HK-2 (cell line): ENCODE data around the gene TMEM219.

Experiments
- DNase-seq: peaks from one replicate; pipeline ENCODE4 v3.0.0-alpha.2; 2018; ENCODE audit not compliant: unreplicated experiment

The TMEM219 gene

GRCh38 chr16:29995324-29995910, 33.5 kb downstream of the TMEM219 start, which contains the start of gene HIRIP3:
HIRIP3 (minus strand) TSS chr16:29995617; CDS start chr16:29995605, 12 bp downstream.
- peak; percentile 78 for DNase-seq

- DNase-seq: peak; percentile 94
These were observed 34.3 kb downstream of the TMEM219 start, which contains the start of gene INO80E for GRCh38 chr16:29995911-29996765. INO80E (plus strand) TSS chr16:29996241; CDS start chr16:29996311, 70 bp downstream.

GRCh38 chr16:29996766-29997250, 34.9 kb downstream of the TMEM219 start:
- no peak for DNase-seq

GRCh38 chr16:29999605-30000004, 37.7 kb downstream of the TMEM219 start:
- DNase-seq: no peak

- DNase-seq: no peak
These were observed 39.1 kb downstream of the TMEM219 start for GRCh38 chr16:30000735-30001631.

GRCh38 chr16:30002614-30003346, 40.9 kb downstream of the TMEM219 start:
- no peak for DNase-seq

- DNase-seq: no peak
These were observed 42.0 kb downstream of the TMEM219 start for GRCh38 chr16:30003670-30004423.

GRCh38 chr16:30004424-30004776, 42.5 kb downstream of the TMEM219 start:
- no peak for DNase-seq

- no peak for DNase-seq
These were observed 42.9 kb downstream of the TMEM219 start for GRCh38 chr16:30004811-30005242.

GRCh38 chr16:30005341-30006094, 43.6 kb downstream of the TMEM219 start:
- DNase-seq: no peak

GRCh38 chr16:30006095-30006473, 44.2 kb downstream of the TMEM219 start:
- no peak for DNase-seq

- no peak for DNase-seq
These were observed 44.9 kb downstream of the TMEM219 start for GRCh38 chr16:30006659-30007377.

- DNase-seq: no peak
These were observed 45.6 kb downstream of the TMEM219 start for GRCh38 chr16:30007378-30007895.

GRCh38 chr16:30009085-30009862, 47.4 kb downstream of the TMEM219 start:
- no peak for DNase-seq

GRCh38 chr16:30009990-30010843, 48.3 kb downstream of the TMEM219 start:
- no peak for DNase-seq

GRCh38 chr16:30010844-30011713, 49.2 kb downstream of the TMEM219 start, which contains the start of gene DOC2A:
DOC2A (minus strand) TSS chr16:30011027; CDS start chr16:30010222, 805 bp downstream.
- no peak for DNase-seq
